SK-N-MC (cell line): Measurements from ENCODE around the gene SLC4A5.

ENCODE experiments used
- EZH2 ChIP-seq: fragments of 200-600 bp; sonication (generic); IDR thresholded peaks from one replicate; pipeline ENCODE4 v1.6.1; 2017; ENCODE audit warnings: antibody characterized with exemption
- POLR2AphosphoS5 ChIP-seq: IDR thresholded peaks from 2 replicates; pipeline ENCODE4 v1.6.1; 2012; ENCODE audit warnings: mild to moderate bottlenecking, low read depth, low read length, borderline replicate concordance

DNA sequence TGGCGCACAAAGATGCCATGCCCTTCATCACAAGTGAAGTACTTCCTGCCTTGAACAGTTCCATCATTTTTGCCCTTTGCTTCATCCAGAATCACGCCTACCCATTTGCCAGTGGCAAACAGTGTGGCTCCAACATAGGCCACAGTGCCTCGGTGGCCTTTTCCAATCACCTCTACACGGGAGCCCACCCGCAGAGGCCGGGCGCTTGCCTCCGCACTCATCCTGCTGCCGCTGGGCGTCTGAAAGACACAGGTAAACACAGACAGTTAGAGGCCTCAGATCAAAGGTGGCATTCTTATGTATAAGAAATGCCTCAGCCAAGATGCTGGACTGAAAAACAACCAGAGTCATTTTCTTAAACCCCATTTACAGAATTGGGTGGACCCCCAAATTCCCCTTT is 34.8 kb upstream of the SLC4A5 start:
- TF ChIP-seq POLR2AphosphoS5 (no peak), EZH2 (no peak)
